ENCODE results near the gene PADI4.
A peak's percentile ranks its signal among the peaks of the same experiment; 100 is the strongest.

The PADI4 gene

GRCh38 chr1:17307946-17308345, at the start of gene PADI4:
Gene PADI4 (plus strand): TSS chr1:17308197. CDS start chr1:17308223, 26 bp downstream.
- no peak for DNase-seq (ENCODE audit: low spot score)

- no peak for DNase-seq (ENCODE audit: low spot score)
Measured at GRCh38 chr1:17258758-17259130, 49.3 kb upstream of the PADI4 start.

DNA sequence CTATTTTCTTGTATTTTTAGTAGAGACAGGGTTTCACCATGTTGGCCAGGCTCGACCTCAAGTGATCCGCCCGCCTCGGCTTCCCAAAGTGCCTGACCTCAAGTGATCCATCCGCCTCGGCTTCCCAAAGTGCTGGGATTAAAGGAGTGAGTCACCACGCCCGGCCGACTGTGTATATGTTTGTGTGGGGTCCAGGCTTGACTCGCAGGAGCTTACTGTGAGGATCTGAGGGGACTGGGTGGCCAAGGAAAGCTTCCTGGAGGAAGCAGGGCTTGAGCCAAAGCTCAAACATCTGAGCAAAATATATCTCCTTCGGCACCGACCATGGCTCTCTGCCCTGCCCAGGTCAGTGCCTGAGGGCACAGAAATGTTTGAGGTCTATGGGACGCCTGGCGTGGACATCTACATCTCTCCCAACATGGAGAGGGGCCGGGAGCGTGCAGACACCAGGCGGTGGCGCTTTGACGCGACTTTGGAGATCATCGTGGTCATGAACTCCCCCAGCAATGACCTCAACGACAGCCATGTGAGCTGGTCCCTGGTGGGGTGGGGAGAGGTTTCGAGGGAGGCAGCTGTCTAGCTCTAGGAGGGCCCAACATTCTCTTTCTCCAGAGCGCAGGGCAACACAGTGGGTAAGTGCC, 48.6 kb upstream of the PADI4 start:
- DNase-seq (ENCODE audit: low spot score): no peak

DNA sequence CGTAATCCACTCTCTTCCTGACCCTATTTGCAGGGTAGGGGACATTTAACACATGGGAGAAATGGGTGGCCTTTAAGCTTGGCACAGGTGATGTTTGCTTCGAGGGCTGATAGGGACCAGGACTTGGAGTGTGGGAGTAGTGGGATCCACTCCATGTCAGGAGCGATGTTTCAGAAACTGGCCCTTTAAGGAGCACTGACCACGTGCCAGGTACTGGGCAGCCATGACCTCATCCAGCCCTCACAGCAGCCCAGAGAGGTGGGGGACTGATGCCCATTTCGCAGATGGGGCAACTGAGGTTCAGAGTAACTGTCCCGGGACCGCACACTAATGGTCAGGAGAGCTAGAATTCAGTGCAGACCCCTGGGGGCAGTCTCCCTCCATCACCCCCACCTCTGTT, 47.7 kb upstream of the PADI4 start:
- DNase-seq (ENCODE audit: low spot score): no peak

GRCh38 chr1:17260738-17261137, 47.3 kb upstream of the PADI4 start:
- DNase-seq (ENCODE audit: low spot score): no peak

GRCh38 chr1:17263936-17264335, 44.1 kb upstream of the PADI4 start:
- no peak for DNase-seq (ENCODE audit: low spot score)

DNA sequence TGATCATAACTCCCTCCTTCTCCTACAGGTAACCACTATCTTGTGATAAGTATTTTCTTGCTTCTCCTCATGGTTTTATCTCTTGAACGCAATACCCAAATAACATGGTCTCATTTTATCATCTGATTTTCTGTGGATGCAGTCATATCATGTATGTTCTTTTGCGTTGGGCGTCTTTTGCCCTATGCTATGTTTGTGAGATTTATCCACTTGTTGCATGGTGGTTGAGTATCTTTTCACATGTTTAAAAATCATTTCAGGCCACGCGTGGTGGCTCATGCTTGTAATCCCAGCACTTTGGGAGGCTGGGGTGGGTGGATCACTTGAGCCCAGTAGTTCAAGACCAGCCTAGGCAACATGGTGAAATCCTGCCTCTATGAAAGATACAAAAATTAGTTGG, 43.5 kb upstream of the PADI4 start:
- no peak for DNase-seq (ENCODE audit: low spot score)

- DNase-seq (ENCODE audit: low spot score): no peak
Measured at GRCh38 chr1:17265162-17265561, 42.8 kb upstream of the PADI4 start.

- DNase-seq (ENCODE audit: low spot score): no peak
Measured at GRCh38 chr1:17265950-17266349, 42.0 kb upstream of the PADI4 start.

DNA sequence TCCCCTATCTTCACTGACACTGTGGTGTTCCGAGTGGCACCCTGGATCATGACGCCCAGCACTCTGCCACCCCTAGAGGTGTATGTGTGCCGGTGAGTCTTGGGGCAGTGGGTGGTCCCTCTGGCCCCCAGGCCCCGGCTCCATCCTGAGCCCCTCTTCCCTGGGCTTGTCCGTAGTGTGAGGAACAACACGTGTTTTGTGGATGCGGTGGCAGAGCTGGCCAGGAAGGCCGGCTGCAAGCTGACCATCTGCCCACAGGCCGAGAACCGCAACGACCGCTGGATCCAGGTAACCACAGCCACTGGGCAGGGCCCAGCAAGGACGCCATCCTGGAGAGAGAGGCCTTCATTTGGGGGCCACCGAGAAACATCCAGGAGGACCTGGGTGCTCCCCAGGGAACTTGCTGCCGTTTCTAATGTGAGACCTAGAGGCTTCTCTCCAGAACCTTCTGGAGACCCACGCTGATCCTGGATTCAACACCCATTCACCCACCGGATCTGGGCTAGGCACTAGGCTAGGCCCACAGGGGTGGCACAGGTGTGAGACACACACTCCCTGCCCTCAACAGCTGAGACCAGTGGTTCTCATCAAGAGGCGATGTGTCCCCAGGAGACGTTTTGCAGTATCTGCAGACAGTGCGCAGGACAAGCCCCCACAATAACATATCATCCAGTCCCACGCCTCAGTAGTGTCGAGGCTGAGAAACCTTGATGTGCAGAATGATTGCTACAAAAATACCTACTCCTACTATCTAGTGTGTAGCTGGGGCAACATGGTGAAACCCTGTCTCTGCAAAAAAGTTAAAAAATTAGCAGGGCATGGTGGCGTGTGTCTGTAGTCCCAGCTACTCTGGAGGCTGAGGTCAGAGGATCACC, 36.9 kb upstream of the PADI4 start:
- DNase-seq (ENCODE audit: low spot score): peak; percentile 42

GRCh38 chr1:17272066-17272465, 35.9 kb upstream of the PADI4 start:
- no peak for DNase-seq (ENCODE audit: low spot score)

- DNase-seq (ENCODE audit: low spot score): no peak
Measured at GRCh38 chr1:17272646-17273045, 35.4 kb upstream of the PADI4 start.

DNA sequence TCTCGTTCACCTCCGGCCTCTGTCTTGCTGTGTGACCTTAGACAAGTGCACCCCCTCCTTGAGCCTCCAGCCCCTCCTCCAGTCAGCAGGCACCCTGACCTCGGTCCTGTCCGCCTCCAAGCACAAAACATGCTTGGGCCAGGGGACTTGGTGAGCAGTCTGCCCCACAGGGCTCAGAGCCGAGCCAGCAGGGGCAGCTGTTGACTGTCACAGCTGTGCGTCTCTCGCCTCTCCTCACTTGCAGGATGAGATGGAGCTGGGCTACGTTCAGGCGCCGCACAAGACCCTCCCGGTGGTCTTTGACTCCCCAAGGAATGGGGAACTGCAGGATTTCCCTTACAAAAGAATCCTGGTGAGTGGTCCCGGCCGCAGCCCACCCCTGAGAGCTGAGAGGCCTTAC, 34.9 kb upstream of the PADI4 start:
- no peak for DNase-seq (ENCODE audit: low spot score)

GRCh38 chr1:17274186-17275170, 33.5 kb upstream of the PADI4 start:
- DNase-seq (ENCODE audit: low spot score): no peak

GRCh38 chr1:17276568-17276967, 31.4 kb upstream of the PADI4 start:
- no peak for DNase-seq (ENCODE audit: low spot score)

DNA sequence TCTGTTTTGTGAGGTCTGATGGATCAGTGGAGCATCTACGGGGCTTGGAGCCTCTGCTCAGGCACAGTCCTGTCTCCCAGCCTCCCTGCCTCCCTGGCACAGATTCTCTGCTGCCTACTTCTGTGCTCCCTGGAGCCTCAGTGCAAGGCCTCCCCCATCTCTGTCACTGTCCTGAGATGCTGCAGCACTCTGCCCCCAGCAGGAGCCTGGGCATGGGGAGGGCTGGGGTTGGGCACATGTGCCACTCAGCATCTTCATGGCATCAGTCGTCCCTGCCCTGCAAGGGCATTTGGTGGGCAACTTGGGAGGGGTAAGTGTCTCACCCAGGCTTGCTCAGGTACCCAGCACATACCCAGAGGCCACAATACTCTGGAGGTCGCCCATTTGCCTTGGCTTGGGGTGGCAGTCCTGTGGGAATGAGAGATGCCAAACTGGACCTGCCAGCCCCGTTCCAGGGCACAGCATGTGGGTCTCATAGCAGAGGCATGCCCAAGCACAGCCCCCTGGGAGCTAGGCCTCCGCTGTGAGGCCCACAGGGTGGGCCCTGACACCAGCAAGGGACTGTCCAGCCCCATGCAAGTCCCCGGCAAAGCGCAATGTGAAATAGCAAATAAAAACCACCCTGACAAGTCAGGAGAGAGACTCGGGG, 30.4 kb upstream of the PADI4 start:
- no peak for DNase-seq (ENCODE audit: low spot score)

DNA sequence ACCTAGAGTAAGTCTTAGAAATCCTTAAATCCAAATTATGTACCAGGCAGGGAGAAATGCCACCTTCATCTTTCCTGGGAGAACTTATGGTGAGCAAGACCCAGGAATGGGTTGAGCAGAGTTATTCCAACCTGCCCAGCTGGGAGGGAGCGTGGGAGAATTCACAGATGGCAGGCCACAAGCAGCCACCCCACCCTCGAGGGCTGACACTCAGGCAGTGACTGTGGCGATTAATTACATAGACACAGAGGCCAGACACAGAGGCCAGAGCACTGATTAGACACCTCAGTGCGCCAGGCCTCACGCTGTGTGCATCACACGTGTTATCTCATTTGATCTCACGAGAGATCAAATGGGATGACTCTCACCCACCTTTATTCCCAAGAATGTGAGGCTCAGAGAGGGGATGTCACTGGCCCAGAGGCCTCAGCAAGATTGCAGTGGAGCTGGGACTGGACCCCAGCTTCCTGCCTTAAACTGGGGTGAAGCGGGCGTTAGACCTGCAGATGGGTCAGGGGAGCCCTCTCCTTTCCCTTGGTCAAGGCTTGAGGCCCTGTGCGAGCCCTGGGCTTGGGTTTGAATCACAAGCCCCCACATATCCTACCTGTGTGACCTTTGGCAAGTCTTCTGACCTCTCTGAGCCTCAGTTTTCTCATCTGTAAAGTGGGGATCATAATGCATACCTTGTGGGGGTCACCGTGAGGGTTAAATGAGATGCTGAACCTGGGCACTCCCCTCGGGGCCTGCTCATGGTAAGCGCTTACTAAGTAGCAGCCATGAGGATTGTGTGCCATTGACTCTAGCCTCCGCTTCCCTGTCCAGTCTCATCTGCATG, 28.8 kb upstream of the PADI4 start:
- DNase-seq (ENCODE audit: low spot score): no peak

- no peak for DNase-seq (ENCODE audit: low spot score)
Measured at GRCh38 chr1:17280436-17280835, 27.6 kb upstream of the PADI4 start.

DNA sequence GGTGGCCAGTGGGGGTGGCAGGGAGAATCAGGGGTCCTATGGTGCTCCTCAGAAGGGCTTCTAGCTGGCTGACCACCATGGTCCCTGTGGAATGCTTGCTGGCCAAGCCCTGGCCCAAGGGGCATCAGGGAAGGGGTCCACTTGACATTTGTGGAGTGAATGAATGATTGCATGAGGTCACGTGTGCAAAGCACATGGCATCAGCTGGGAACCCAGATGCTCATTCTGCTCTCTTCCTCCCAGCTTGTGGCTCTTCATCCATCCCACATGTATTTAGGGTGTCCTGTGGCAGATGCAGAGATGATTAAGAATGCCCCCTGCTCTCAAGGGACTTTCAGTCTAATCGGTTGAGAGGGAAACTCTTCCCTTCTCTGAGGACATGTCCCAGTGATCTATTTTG, 27.1 kb upstream of the PADI4 start:
- no peak for DNase-seq (ENCODE audit: low spot score)

DNA sequence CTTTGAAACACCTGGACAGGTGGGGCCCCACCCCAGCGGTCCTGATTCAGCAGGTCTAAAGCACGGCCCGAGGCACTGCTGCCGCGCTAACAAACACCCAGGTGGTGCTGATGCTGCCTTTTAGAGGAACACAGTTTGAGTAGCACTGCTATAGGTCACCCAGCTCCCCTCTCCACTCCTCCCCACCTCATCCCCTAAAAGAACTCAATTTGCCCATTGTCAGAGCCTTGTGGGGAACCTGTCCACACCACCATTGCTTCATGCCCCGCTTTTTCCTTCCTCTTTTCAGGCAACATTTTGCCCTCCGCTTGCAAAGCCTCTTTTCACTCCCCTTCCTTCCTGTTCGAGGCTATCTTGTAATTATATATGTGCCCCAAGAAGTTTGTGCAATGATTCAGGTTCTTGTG, 26.2 kb upstream of the PADI4 start:
- no peak for DNase-seq (ENCODE audit: low spot score)

DNA sequence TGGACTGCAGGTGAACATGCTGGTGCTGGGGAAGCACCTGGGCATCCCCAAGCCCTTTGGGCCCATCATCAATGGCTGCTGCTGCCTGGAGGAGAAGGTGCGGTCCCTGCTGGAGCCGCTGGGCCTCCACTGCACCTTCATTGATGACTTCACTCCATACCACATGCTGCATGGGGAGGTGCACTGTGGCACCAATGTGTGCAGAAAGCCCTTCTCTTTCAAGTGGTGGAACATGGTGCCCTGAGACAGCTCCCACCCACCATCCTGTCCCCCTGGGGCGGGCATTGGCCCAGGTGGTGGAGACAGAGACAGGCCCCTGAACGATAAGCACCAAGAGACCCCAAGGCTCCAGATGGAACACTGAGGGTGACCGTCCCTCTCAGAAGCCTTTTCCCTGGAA, 25.2 kb upstream of the PADI4 start:
- DNase-seq (ENCODE audit: low spot score): no peak

Measured in putamen (tissue), 1 donor.